BE2C (cell line): Measurements from ENCODE around the gene ANKRD2.

Source experiments
- DNase-seq: peaks from one replicate; pipeline ENCODE4 v3.0.0-alpha.2; 2020
- H3K27me3 ChIP-seq: fragments of 250-450 bp; sonication (Bioruptor Pico); 2 replicates; pipeline ENCODE4 v1.5.1; 2020; ENCODE audit warnings: mild to moderate bottlenecking
- H3K36me3 ChIP-seq: fragments of 250-450 bp; sonication (Bioruptor Pico); 2 replicates; pipeline ENCODE4 v1.5.1; 2020; ENCODE audit warnings: mild to moderate bottlenecking
- H3K4me1 ChIP-seq: fragments of 250-450 bp; sonication (Bioruptor Pico); 2 replicates; pipeline ENCODE4 v1.5.1; 2020
- H3K4me3 ChIP-seq: 2 replicates; pipeline ENCODE4 v1.5.1; 2011; ENCODE audit warnings: low read depth, low read length
- H3K9me3 ChIP-seq: fragments of 250-450 bp; sonication (Bioruptor Pico); 2 replicates; pipeline ENCODE4 v1.5.1; 2020
- TF ChIP-seq, protein P1 (sequence below): IDR thresholded peaks from 2 replicates; pipeline ENCODE4 v1.5.1; 2012; ENCODE audit warnings: mild to moderate bottlenecking, low read depth, low read length

ANKRD2 gene

GRCh38 chr10:97583476-97583875 is 10.9 kb downstream of the ANKRD2 start:
- H3K4me1 ChIP-seq: peaks cover 12% of the 10 kb centered on the region
- TF ChIP-seq, protein P1, sequence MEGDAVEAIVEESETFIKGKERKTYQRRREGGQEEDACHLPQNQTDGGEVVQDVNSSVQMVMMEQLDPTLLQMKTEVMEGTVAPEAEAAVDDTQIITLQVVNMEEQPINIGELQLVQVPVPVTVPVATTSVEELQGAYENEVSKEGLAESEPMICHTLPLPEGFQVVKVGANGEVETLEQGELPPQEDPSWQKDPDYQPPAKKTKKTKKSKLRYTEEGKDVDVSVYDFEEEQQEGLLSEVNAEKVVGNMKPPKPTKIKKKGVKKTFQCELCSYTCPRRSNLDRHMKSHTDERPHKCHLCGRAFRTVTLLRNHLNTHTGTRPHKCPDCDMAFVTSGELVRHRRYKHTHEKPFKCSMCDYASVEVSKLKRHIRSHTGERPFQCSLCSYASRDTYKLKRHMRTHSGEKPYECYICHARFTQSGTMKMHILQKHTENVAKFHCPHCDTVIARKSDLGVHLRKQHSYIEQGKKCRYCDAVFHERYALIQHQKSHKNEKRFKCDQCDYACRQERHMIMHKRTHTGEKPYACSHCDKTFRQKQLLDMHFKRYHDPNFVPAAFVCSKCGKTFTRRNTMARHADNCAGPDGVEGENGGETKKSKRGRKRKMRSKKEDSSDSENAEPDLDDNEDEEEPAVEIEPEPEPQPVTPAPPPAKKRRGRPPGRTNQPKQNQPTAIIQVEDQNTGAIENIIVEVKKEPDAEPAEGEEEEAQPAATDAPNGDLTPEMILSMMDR: no peak
- H3K4me3 ChIP-seq: no peak overlapping the region
- H3K36me3 ChIP-seq: no peaks in the 10 kb centered on the region
- H3K27me3 ChIP-seq: no peaks in the 10 kb centered on the region
- no peaks in the 10 kb centered on the region for H3K9me3 ChIP-seq
- DNase-seq: no peak

GRCh38 chr10:97584060-97584797 is 11.7 kb downstream of the ANKRD2 start, which contains the start of gene HOGA1:
TSS of gene HOGA1 (plus strand) at chr10:97584389. CDS start at chr10:97584704, 315 bp downstream.
- peak; percentile 96 for DNase-seq
- H3K4me3 ChIP-seq: peak within 1 kb of the TSS; percentile 14; the same call in 1 of the 2 replicates
- no peaks in the 10 kb centered on the region for H3K9me3 ChIP-seq
- no peaks in the 10 kb centered on the region for H3K36me3 ChIP-seq
- peaks cover 12% of the 10 kb centered on the region for H3K4me1 ChIP-seq
- TF ChIP-seq, protein P1: no peak
- no peaks in the 10 kb centered on the region for H3K27me3 ChIP-seq

GRCh38 chr10:97584798-97585438 is 12.3 kb downstream of the ANKRD2 start:
- H3K9me3 ChIP-seq: no peaks in the 10 kb centered on the region
- H3K36me3 ChIP-seq: no peaks in the 10 kb centered on the region
- no peaks in the 10 kb centered on the region for H3K27me3 ChIP-seq
- H3K4me1 ChIP-seq: peaks cover 12% of the 10 kb centered on the region
- no peak for DNase-seq
- TF ChIP-seq, protein P1: no peak
- H3K4me3 ChIP-seq: no peak overlapping the region

GRCh38 chr10:97585439-97585811 is 12.8 kb downstream of the ANKRD2 start:
- H3K4me3 ChIP-seq: no peak overlapping the region
- TF ChIP-seq, protein P1: no peak
- no peaks in the 10 kb centered on the region for H3K27me3 ChIP-seq
- no peaks in the 10 kb centered on the region for H3K36me3 ChIP-seq
- no peaks in the 10 kb centered on the region for H3K9me3 ChIP-seq
- peaks cover 14% of the 10 kb centered on the region for H3K4me1 ChIP-seq
- no peak for DNase-seq

GRCh38 chr10:97587183-97587582 is 14.6 kb downstream of the ANKRD2 start:
- Histone ChIP-seq H3K9me3 (no peaks in the 10 kb centered on the region), H3K27me3 (no peaks in the 10 kb centered on the region), H3K4me1 (peaks cover 18% of the 10 kb centered on the region), H3K36me3 (no peaks in the 10 kb centered on the region), H3K4me3 (no peak overlapping the region)
- no peak for DNase-seq
- TF ChIP-seq, protein P1: no peak

GRCh38 chr10:97589479-97589878 is 16.9 kb downstream of the ANKRD2 start, which contains the start of gene C10orf62:
TSS of gene C10orf62 (plus strand) at chr10:97589721. CDS start at chr10:97589898, 177 bp downstream.
- H3K36me3 ChIP-seq: no peaks in the 10 kb centered on the region
- H3K9me3 ChIP-seq: no peaks in the 10 kb centered on the region

More at GRCh38 chr10:97589479-97589878, 16.9 kb downstream of the ANKRD2 start, which contains the start of gene C10orf62:
- Histone ChIP-seq H3K4me1 (peaks cover 11% of the 10 kb centered on the region; the same call in 1 of the 2 replicates), H3K27me3 (no peaks in the 10 kb centered on the region), H3K4me3 (no peak within 1 kb of the TSS)
- TF ChIP-seq, protein P1: no peak
- no peak for DNase-seq
